ENCODE data around the gene OGA.

- no peak for TF ChIP-seq CEBPB (IDR thresholded peaks at IDR 0.05; ENCODE audit: low read depth, low read length)
- TF ChIP-seq, protein P1, sequence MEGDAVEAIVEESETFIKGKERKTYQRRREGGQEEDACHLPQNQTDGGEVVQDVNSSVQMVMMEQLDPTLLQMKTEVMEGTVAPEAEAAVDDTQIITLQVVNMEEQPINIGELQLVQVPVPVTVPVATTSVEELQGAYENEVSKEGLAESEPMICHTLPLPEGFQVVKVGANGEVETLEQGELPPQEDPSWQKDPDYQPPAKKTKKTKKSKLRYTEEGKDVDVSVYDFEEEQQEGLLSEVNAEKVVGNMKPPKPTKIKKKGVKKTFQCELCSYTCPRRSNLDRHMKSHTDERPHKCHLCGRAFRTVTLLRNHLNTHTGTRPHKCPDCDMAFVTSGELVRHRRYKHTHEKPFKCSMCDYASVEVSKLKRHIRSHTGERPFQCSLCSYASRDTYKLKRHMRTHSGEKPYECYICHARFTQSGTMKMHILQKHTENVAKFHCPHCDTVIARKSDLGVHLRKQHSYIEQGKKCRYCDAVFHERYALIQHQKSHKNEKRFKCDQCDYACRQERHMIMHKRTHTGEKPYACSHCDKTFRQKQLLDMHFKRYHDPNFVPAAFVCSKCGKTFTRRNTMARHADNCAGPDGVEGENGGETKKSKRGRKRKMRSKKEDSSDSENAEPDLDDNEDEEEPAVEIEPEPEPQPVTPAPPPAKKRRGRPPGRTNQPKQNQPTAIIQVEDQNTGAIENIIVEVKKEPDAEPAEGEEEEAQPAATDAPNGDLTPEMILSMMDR (IDR thresholded peaks at IDR 0.05; ENCODE audit: control extremely low read depth in 1 of 3, insufficient read depth in 1 of 3, low read depth in 1 of 3, low read length in 3 of 3) = no peak
- no peak for TF ChIP-seq EP300 (IDR thresholded peaks at IDR 0.05; ENCODE audit: borderline replicate concordance in 1 of 2, low read depth in 2 of 2, low read length in 2 of 2)
Observed at GRCh38 chr10:101856626-101857025, 38.4 kb upstream of the OGA start.

All from H1 (cell line).